AG04450 (cell line): ENCODE data around the gene TPSAB1. TPM values are rescaled to one million over a fixed set of nuclear protein-coding genes. Genes with fewer than 3 reads are reported as not detected.

Source experiments
- CTCF ChIA-PET: fragments of 300-600, 350-600 bp; formaldehyde crosslinking; extraction: SDS; loops from one replicate; lab custom pipeline; 2022; ENCODE audit warnings: antibody characterized with exemption, inconsistent platforms; lab: Charles Lee
- POLR2A ChIA-PET: fragments of 350-600 bp; formaldehyde crosslinking; extraction: SDS; loops from one replicate; lab custom pipeline; 2021; ENCODE audit warnings: antibody characterized with exemption, inconsistent platforms; lab: Yijun Ruan, JAX
- DNase-seq: peaks from one replicate; pipeline ENCODE4 v3.0.0-alpha.2; 2011; ENCODE audit warnings: low read depth, low spot score
- H3K27ac ChIP-seq: one replicate; pipeline ENCODE4 v1.5.1; 2012; ENCODE audit warnings: low read depth, low read length, control low read depth
- H3K27me3 ChIP-seq: one replicate; pipeline ENCODE4 v1.6.0; 2012; ENCODE audit warnings: low read length; ENCODE audit not compliant: control insufficient read depth, insufficient read depth
- H3K4me3 ChIP-seq: 2 replicates; pipeline ENCODE4 v1.5.1; 2011; ENCODE audit warnings: mild to moderate bottlenecking, low read depth, low read length, control low read depth
- H3K9me3 ChIP-seq: 2 replicates; pipeline ENCODE4 v1.5.1; 2012; ENCODE audit warnings: low read length; ENCODE audit not compliant: control insufficient read depth, insufficient read depth
- CTCF ChIP-seq: IDR thresholded peaks from 2 replicates; pipeline ENCODE4 v1.5.1; 2011; ENCODE audit warnings: low read depth, low read length, control low read depth, inconsistent platforms
- polyA plus RNA-seq: library from polyadenylated mRNA; depleted of rRNA; stranded (reverse); fragments of >200 nt; gene quantifications from 2 replicates; pipeline ENCODE4 v1.2.3, GENCODE V29; 2011

The TPSAB1 gene
- polyA plus RNA-seq, 1 experiment, result not detected

GRCh38 chr16:1218061-1218929, 22.2 kb upstream of the TPSAB1 start:
- peaks cover under 1% of the 10 kb centered on the region; the same call in 1 of the 2 replicates for H3K9me3 ChIP-seq
- no peak for TF ChIP-seq CTCF
- no peak overlapping the region for H3K4me3 ChIP-seq
- CTCF ChIA-PET, result interaction anchor here (0.7 kb wide), 1 partner anchor 115 kb away, joined by 5 read pairs; no protein-coding TSS in a partner anchor
- no peak overlapping the region for H3K27ac ChIP-seq
- H3K27me3 ChIP-seq, result no peaks in the 10 kb centered on the region
- POLR2A ChIA-PET, result no interaction called here
- no peak for DNase-seq

- H3K27ac ChIP-seq, result no peak overlapping the region
- no peak for DNase-seq
These were observed 21.4 kb upstream of the TPSAB1 start for GRCh38 chr16:1218930-1219611.

GRCh38 chr16:1220098-1220728, 20.3 kb upstream of the TPSAB1 start:
- ChIA-PET POLR2A (no interaction called here), CTCF (no interaction called here)
- no peak for TF ChIP-seq CTCF
- no peak for DNase-seq
- Histone ChIP-seq H3K27ac (no peak overlapping the region), H3K27me3 (no peaks in the 10 kb centered on the region), H3K4me3 (no peak overlapping the region), H3K9me3 (no peaks in the 10 kb centered on the region; the same call in 1 of the 2 replicates)

More at GRCh38 chr16:1218930-1219611, 21.4 kb upstream of the TPSAB1 start:
- H3K4me3 ChIP-seq, result no peak overlapping the region
- ChIA-PET POLR2A (no interaction called here), CTCF (no interaction called here)
- no peaks in the 10 kb centered on the region; the same call in 1 of the 2 replicates for H3K9me3 ChIP-seq
- H3K27me3 ChIP-seq, result no peaks in the 10 kb centered on the region
- TF ChIP-seq CTCF, result no peak

- no peak for DNase-seq
- H3K9me3 ChIP-seq, result no peaks in the 10 kb centered on the region; the same call in 1 of the 2 replicates
- no peak overlapping the region for H3K27ac ChIP-seq
- ChIA-PET POLR2A (no interaction called here), CTCF (no interaction called here)
- H3K4me3 ChIP-seq, result no peak overlapping the region
- H3K27me3 ChIP-seq, result no peaks in the 10 kb centered on the region
- TF ChIP-seq CTCF, result no peak
These were observed 19.5 kb upstream of the TPSAB1 start for GRCh38 chr16:1220841-1221627.
